Kidney (tissue), 14 donors: Measurements from ENCODE around the gene SPATA6L. TPM values are rescaled to one million over a fixed set of nuclear protein-coding genes. Genes with fewer than 3 reads are reported as not detected.

Experiments
- DNase-seq, 5 donors: peaks; one replicate each; pipeline ENCODE4 v3.0.0-alpha.2; 2013 to 2020
- FAIRE-seq: peaks from 2 replicates; lab custom pipeline; 2012; peaks lifted over from hg19 to GRCh38; lab: Jason Lieb, UNC
- H3K27ac ChIP-seq, 2 donors: one replicate each; pipeline ENCODE4 v1.7.0; 2013; ENCODE audit warnings: low read depth in 2 of 2, low read length in 2 of 2, inconsistent platforms in 1 of 2
- H3K27me3 ChIP-seq: one replicate; pipeline ENCODE4 v1.7.1; 2013; ENCODE audit warnings: low read length, inconsistent platforms; ENCODE audit not compliant: control insufficient read depth, insufficient read depth
- H3K36me3 ChIP-seq, 3 donors: one replicate each; pipeline versions ENCODE4 v1.7.0 to v1.7.1; 2013; ENCODE audit warnings: low read length in 3 of 3, control low read depth in 1 of 3, inconsistent platforms in 1 of 3; ENCODE audit not compliant: insufficient read depth in 3 of 3, control insufficient read depth in 2 of 3
- H3K4me1 ChIP-seq, 3 donors: one replicate each; pipeline versions ENCODE4 v1.7.0 to v1.7.1; 2013; ENCODE audit warnings: low read length in 3 of 3, inconsistent platforms in 1 of 3, low read depth in 1 of 3; ENCODE audit not compliant: control insufficient read depth in 2 of 3, insufficient read depth in 2 of 3
- H3K4me3 ChIP-seq, 3 donors: one replicate each; pipeline versions ENCODE4 v1.7.0 to v1.8.1; 2013; ENCODE audit warnings: low read length in 3 of 3, control low read depth in 1 of 3, inconsistent platforms in 1 of 3
- H3K9ac ChIP-seq, 3 donors: one replicate each; pipeline versions ENCODE4 v1.7.0 to v1.7.1; 2013; ENCODE audit warnings: low read length in 3 of 3, control low read depth in 1 of 3, inconsistent platforms in 1 of 3
- H3K9me3 ChIP-seq, 3 donors: one replicate each; pipeline versions ENCODE4 v1.7.0 to v1.7.1; 2013; ENCODE audit warnings: low read length in 3 of 3, control low read depth in 1 of 3, inconsistent platforms in 1 of 3; ENCODE audit not compliant: control insufficient read depth in 2 of 3, insufficient read depth in 1 of 3
- intact Hi-C: fragments of 100-400 bp; cut with DNase I; formaldehyde crosslinking; loops from one replicate; pipeline ENCODE4 v1.11.1; 2022
- polyA plus RNA-seq: library from polyadenylated mRNA; stranded (reverse); fragments of 350-450 nt; fragmentation: Illumina TruSeq; extraction: RNeasy Lipid Tissue Mini Kit (QIAGEN cat#74804); gene quantifications from one replicate; pipeline ENCODE4 v1.2.3, GENCODE V29; 2014; ENCODE audit warnings: low read depth, low replicate concordance; ENCODE audit not compliant: insufficient read depth
- total RNA-seq: library from RNA; stranded (reverse); fragmentation: NEBNext Ultra II Directional; extraction: Animal tissue kit (Norgen Biotek cat#: 25700); gene quantifications from one replicate; pipeline ENCODE4 v1.2.1, GENCODE V29; 2021
- TF ChIP-seq, protein P1 (sequence below): IDR thresholded peaks from 3 replicates; pipeline ENCODE4 v1.5.1; 2012; ENCODE audit warnings: mild to moderate bottlenecking, moderate library complexity, borderline replicate concordance; ENCODE audit not compliant: insufficient read depth; ENCODE audit errors: extremely low read depth
- donor health status: control.
- donor health status: control.
- donor health status: control.
- donor health status: control.
- donor health status: control.
- donor health status: DM: yes; HTN: yes; CAD: no.
- donor health status: Normal renal cell carcinoma (clear cell type).

The SPATA6L gene
- total and polyA plus RNA-seq, 2 donors from 2014 or later: 1.5 to 15.1 TPM

DNA sequence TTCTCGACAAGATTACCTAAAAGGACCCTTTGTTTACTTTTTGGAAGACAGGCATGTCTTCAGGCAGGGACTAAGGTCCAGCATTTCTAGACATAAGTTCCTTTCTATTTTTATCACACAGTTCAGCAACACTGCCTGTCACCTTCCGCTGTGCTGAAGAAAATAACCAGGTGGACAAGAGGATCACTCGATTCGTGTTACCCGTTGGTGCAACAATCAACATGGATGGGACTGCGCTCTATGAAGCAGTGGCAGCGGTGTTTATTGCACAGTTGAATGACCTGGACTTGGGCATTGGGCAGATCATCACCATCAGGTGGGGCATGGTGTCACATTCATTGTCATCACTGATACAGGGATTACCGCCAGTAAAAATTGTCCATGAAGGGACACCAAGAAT lies 89.8 kb downstream of the SPATA6L start:
- Histone ChIP-seq H3K36me3 (peaks cover 0 to 42% (median 9%) of the 10 kb centered on the region in 3 donors), H3K9ac (no peak overlapping the region), H3K4me3 (no peak overlapping the region), H3K27ac (no peak overlapping the region), H3K27me3 (no peaks in the 10 kb centered on the region), H3K9me3 (no peaks in the 10 kb centered on the region), H3K4me1 (peaks cover 0 to 10% (median 0%) of the 10 kb centered on the region in 3 donors)
- TF ChIP-seq, protein P1, sequence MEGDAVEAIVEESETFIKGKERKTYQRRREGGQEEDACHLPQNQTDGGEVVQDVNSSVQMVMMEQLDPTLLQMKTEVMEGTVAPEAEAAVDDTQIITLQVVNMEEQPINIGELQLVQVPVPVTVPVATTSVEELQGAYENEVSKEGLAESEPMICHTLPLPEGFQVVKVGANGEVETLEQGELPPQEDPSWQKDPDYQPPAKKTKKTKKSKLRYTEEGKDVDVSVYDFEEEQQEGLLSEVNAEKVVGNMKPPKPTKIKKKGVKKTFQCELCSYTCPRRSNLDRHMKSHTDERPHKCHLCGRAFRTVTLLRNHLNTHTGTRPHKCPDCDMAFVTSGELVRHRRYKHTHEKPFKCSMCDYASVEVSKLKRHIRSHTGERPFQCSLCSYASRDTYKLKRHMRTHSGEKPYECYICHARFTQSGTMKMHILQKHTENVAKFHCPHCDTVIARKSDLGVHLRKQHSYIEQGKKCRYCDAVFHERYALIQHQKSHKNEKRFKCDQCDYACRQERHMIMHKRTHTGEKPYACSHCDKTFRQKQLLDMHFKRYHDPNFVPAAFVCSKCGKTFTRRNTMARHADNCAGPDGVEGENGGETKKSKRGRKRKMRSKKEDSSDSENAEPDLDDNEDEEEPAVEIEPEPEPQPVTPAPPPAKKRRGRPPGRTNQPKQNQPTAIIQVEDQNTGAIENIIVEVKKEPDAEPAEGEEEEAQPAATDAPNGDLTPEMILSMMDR: no peak
- FAIRE-seq (no peak), DNase-seq (no peak)
- intact Hi-C loops: no loop called here

DNA sequence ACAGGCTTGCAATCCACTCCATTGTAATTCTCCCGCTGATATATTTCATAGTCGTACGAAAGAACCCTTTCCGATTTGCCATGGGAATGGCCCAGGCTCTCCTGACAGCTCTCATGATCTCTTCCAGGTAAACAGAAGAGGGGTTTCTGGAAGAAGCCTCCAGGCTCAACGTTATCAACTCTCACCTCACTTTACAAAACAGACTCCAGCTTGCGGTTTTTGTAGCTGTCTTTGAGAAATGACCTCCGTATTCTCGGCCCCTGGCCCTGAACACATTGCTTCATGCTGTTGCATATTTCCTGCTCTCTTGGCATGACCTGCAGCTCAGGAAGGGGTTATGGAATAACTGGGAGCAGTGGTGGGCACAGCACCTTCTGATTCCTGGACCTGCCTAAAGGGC lies 90.3 kb downstream of the SPATA6L start:
- DNase-seq (no peak), FAIRE-seq (no peak)
- intact Hi-C loops: no loop called here
- H3K27ac ChIP-seq: no peak overlapping the region
- no peak overlapping the region for H3K9ac ChIP-seq
- TF ChIP-seq, protein P1: no peak
- H3K9me3 ChIP-seq: no peaks in the 10 kb centered on the region
- no peak overlapping the region for H3K4me3 ChIP-seq
- peaks cover 0 to 5% (median 0%) of the 10 kb centered on the region in 3 donors for H3K4me1 ChIP-seq
- no peaks in the 10 kb centered on the region for H3K27me3 ChIP-seq
- H3K36me3 ChIP-seq: peaks cover 0 to 42% (median 9%) of the 10 kb centered on the region in 3 donors

DNA sequence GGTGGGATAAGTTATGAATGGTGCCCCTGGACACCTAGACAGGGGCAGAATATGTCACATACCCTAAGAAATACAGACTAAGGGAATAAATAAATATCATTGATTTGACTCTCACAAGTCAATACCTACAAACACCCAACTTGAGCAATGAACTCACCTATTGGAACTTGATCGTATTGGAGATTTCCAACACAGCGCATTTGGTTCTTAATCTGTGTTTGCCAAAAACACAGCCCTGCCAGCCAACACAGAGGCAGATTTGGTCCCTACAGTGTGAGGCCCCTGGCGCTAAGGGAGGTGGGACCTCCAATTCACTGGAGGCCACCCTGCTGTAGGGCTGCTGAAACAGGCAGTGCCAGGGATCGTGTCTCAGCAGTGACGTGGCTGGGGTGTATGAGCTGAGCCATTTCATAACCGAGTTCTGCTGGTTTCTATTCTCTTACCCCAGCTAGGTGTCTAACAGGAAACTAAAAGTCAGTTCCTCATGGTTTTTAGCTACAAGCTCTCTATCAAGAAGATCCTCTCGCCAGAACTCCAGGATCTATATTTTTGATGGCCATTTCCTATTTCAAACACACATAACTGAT lies 91.5 kb downstream of the SPATA6L start:
- Histone ChIP-seq H3K9me3 (no peaks in the 10 kb centered on the region), H3K27me3 (no peaks in the 10 kb centered on the region), H3K4me1 (no peaks in the 10 kb centered on the region), H3K27ac (no peak overlapping the region), H3K36me3 (peaks cover 0 to 45% (median 13%) of the 10 kb centered on the region in 3 donors), H3K4me3 (no peak overlapping the region), H3K9ac (no peak overlapping the region)
- DNase-seq: no peak
- intact Hi-C loops: no loop called here
- FAIRE-seq: no peak
- TF ChIP-seq, protein P1: no peak
